Activated B cell treated with CpG ODN at 0.5 μM for 24 hours (primary cell): ENCODE measurements around the gene IFNG-AS1. TPM values are rescaled to one million over a fixed set of nuclear protein-coding genes. Genes with fewer than 3 reads are reported as not detected.

Source experiments
- ATAC-seq: fragments of 200-7000 bp; cut with Tn5 transposase; one replicate; pipeline ENCODE4 v1.10.0; 2021; ENCODE audit warnings: low read depth, mild to moderate bottlenecking, moderate library complexity
- CTCF ChIA-PET: fragments of 350-600 bp; sonication (Branson Sonifier 250); formaldehyde crosslinking; loops from one replicate; lab custom pipeline; 2021; ENCODE audit warnings: antibody characterized with exemption; lab: Charles Lee
- POLR2A ChIA-PET: fragments of 350-600 bp; sonication (Branson Sonifier 250); formaldehyde crosslinking; loops from one replicate; lab custom pipeline; 2021; ENCODE audit warnings: antibody characterized with exemption; lab: Charles Lee
- DNase-seq: peaks from one replicate; pipeline ENCODE4 v3.0.0; 2022
- H3K27ac Mint-ChIP-seq: one replicate; pipeline ENCODE4 v1.8.0; 2020; ENCODE audit warnings: mixed read lengths
- H3K27me3 Mint-ChIP-seq: one replicate; pipeline ENCODE4 v1.8.0; 2021; ENCODE audit warnings: mixed read lengths
- H3K36me3 Mint-ChIP-seq: one replicate; pipeline ENCODE4 v1.8.0; 2021; ENCODE audit warnings: low read depth, mixed read lengths
- H3K4me1 Mint-ChIP-seq: one replicate; pipeline ENCODE4 v1.8.0; 2021; ENCODE audit warnings: mixed read lengths
- H3K4me3 Mint-ChIP-seq: one replicate; pipeline ENCODE4 v1.8.0; 2020; ENCODE audit warnings: mild to moderate bottlenecking, mixed read lengths
- H3K9me3 Mint-ChIP-seq: one replicate; pipeline ENCODE4 v1.8.0; 2020; ENCODE audit warnings: mixed read lengths
- intact Hi-C: fragments of 100-400 bp; cut with micrococcal nuclease; formaldehyde crosslinking; loops from one replicate; pipeline ENCODE4 v1.15.1; 2024
- total RNA-seq: library from RNA; stranded (reverse); gene quantifications from 2 replicates; pipeline ENCODE4 v1.2.3, GENCODE V29; 2022
- TF ChIP-seq, protein P1 (sequence below): fragments of 200-600 bp; IDR thresholded peaks from one replicate; pipeline ENCODE4 v1.8.0; 2022; ENCODE audit warnings: antibody characterized with exemption, mild to moderate bottlenecking

The IFNG-AS1 gene
- total RNA-seq, 1 donor from 2014 or later, result 3.2 TPM

GRCh38 chr12:68036642-68037041 lies 47.4 kb downstream of the IFNG-AS1 start:
- no peaks in the 10 kb centered on the region for H3K9me3 Mint-ChIP-seq
- H3K27ac Mint-ChIP-seq, result no peak overlapping the region
- peaks cover 26% of the 10 kb centered on the region for H3K4me1 Mint-ChIP-seq
- ChIA-PET CTCF (interaction anchor here (0.9 to 1.2 kb wide), 2 partner anchors 34 to 284 kb away, joined by 3 read pairs; no protein-coding TSS in a partner anchor), POLR2A (interaction anchor here (0.6 kb wide), 1 partner anchor 1840 kb away, joined by 3 read pairs; no protein-coding TSS in a partner anchor)
- no peak overlapping the region for H3K4me3 Mint-ChIP-seq
- intact Hi-C loops, result no loop called here
- TF ChIP-seq, protein P1, sequence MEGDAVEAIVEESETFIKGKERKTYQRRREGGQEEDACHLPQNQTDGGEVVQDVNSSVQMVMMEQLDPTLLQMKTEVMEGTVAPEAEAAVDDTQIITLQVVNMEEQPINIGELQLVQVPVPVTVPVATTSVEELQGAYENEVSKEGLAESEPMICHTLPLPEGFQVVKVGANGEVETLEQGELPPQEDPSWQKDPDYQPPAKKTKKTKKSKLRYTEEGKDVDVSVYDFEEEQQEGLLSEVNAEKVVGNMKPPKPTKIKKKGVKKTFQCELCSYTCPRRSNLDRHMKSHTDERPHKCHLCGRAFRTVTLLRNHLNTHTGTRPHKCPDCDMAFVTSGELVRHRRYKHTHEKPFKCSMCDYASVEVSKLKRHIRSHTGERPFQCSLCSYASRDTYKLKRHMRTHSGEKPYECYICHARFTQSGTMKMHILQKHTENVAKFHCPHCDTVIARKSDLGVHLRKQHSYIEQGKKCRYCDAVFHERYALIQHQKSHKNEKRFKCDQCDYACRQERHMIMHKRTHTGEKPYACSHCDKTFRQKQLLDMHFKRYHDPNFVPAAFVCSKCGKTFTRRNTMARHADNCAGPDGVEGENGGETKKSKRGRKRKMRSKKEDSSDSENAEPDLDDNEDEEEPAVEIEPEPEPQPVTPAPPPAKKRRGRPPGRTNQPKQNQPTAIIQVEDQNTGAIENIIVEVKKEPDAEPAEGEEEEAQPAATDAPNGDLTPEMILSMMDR, result no peak
- H3K36me3 Mint-ChIP-seq, result no peaks in the 10 kb centered on the region
- ATAC-seq (no peak), DNase-seq (no peak)
- H3K27me3 Mint-ChIP-seq, result no peaks in the 10 kb centered on the region

DNA sequence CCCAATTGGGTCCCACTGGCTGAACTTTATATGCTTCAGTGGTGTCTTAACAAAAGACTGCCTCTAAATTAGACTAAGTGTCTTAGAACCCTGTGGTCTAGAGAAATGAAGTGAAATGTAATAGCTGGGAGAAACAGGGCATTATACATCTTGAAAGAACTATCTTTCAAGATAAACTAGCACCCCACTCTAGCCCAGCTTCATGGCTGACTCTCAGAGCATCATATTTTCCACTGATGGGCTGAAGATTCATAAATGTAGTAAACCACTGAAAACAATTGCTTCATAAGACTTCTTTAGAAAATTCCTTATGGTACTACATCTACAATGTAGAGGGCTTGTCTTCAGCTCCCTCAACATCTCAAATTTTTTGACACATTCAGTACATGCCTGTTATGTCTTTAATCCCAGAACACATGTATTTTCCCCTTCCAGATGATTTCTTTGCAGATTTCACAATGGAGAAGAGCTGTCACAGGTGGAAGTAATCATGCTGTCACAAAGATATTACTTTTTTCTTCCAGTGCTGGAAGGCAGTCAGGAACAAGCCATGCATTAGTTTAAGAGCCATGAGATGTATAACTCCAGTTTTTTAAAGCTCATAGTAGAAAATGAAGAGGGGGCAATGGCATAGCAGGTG lies 48.5 kb downstream of the IFNG-AS1 start:
- POLR2A ChIA-PET, result no interaction called here
- H3K9me3 Mint-ChIP-seq, result no peaks in the 10 kb centered on the region
- no peaks in the 10 kb centered on the region for H3K36me3 Mint-ChIP-seq
- no peak for DNase-seq
- H3K27ac Mint-ChIP-seq, result no peak overlapping the region
- H3K4me3 Mint-ChIP-seq, result no peak overlapping the region
- CTCF ChIA-PET, result interaction anchor here (0.9 to 1.3 kb wide), 3 partner anchors 35 to 283 kb away, joined by 3 to 4 read pairs (median 3); no protein-coding TSS in a partner anchor
- TF ChIP-seq, protein P1, result no peak
- intact Hi-C loops, result no loop called here
- peaks cover 27% of the 10 kb centered on the region for H3K4me1 Mint-ChIP-seq
- ATAC-seq, result no peak
- no peaks in the 10 kb centered on the region for H3K27me3 Mint-ChIP-seq

DNA sequence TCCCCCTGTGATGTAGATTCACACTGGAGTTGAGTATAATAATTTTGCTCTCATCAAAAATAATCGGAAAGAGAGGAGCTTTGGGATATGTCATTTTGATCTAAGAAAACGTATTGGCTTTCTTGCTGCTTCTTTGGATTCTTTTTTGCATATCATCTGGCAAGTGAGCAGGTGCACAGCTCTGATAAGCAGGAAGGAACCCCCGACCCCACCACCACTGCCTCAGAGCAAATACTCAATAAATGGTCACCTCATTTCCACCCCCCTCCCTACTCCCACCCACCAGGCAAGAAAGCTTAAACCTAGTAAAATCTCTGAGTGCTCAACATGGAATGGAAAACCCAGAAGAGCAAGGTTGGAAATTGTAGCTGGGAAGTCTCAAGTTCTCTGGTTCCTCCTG lies 49.4 kb downstream of the IFNG-AS1 start:
- Mint-ChIP-seq H3K9me3 (no peaks in the 10 kb centered on the region), H3K4me1 (peaks cover 27% of the 10 kb centered on the region), H3K27ac (no peak overlapping the region), H3K36me3 (no peaks in the 10 kb centered on the region), H3K4me3 (no peak overlapping the region), H3K27me3 (no peaks in the 10 kb centered on the region)
- POLR2A ChIA-PET, result no interaction called here
- CTCF ChIA-PET, result interaction anchor here (0.8 to 3.0 kb wide), 3 partner anchors 30 to 279 kb away, joined by 3 to 17 read pairs (median 4); no protein-coding TSS in a partner anchor
- no peak for DNase-seq
- intact Hi-C loops, result no loop called here
- ATAC-seq, result no peak
- TF ChIP-seq, protein P1, result no peak

GRCh38 chr12:68040450-68041075 lies 51.3 kb downstream of the IFNG-AS1 start:
- DNase-seq, result no peak
- ChIA-PET CTCF (interaction anchor here (0.6 to 3.0 kb wide), 19 partner anchors 9 to 886 kb away, joined by 3 to 19 read pairs (median 5); partner anchors contain the start of gene IFNG), POLR2A (interaction anchor here (0.5 kb wide), 2 partner anchors 102 to 589 kb away, joined by 6 to 8 read pairs; no protein-coding TSS in a partner anchor)
- H3K4me3 Mint-ChIP-seq, result peak overlapping the region; percentile 25
- intact Hi-C loops, result loop anchor here (1.0 to 5.0 kb wide), 6 partner anchors 28 to 684 kb away; partner anchors contain the start of gene IFNG
- H3K9me3 Mint-ChIP-seq, result no peaks in the 10 kb centered on the region
- peaks cover 19% of the 10 kb centered on the region for H3K4me1 Mint-ChIP-seq
- peak overlapping the region; percentile 19 for H3K27ac Mint-ChIP-seq
- H3K36me3 Mint-ChIP-seq, result no peaks in the 10 kb centered on the region
- H3K27me3 Mint-ChIP-seq, result no peaks in the 10 kb centered on the region
- peak; percentile 65 for ATAC-seq
- TF ChIP-seq, protein P1, result peak; percentile 95
